GM23338 (cell line): Measurements from ENCODE around the gene DMD. TPM values are rescaled to one million over a fixed set of nuclear protein-coding genes. Genes with fewer than 3 reads are reported as not detected.

Experiments used
- ATAC-seq: fragments of 200-7000 bp; cut with Tn5 transposase; 3 replicates; pipeline ENCODE4 v1.9.1; 2020
- DNase-seq: peaks from one replicate; pipeline ENCODE4 v3.0.0-alpha.2; 2015; ENCODE audit warnings: low spot score
- H2AFZ ChIP-seq: fragments of 200-600 bp; sonication (generic); 2 replicates; pipeline ENCODE4 v1.8.0; 2016; ENCODE audit warnings: antibody characterized with exemption, mild to moderate bottlenecking, moderate library complexity
- H3F3A ChIP-seq: fragments of 200-600 bp; sonication (generic); replicated peaks from 2 replicates; pipeline ENCODE4 v1.8.0; 2017; ENCODE audit warnings: antibody characterized with exemption, mixed run types, low read depth
- H3K27ac ChIP-seq: fragments of 200-600 bp; sonication (generic); 2 replicates; pipeline ENCODE4 v1.6.1; 2016; ENCODE audit warnings: low read depth
- H3K27me3 ChIP-seq: fragments of 200-600 bp; sonication (generic); 2 replicates; pipeline ENCODE4 v1.8.0; 2016; ENCODE audit warnings: mild to moderate bottlenecking, mixed run types, moderate library complexity; ENCODE audit not compliant: insufficient read depth
- H3K36me3 ChIP-seq: fragments of 200-600 bp; sonication (generic); 2 replicates; pipeline ENCODE4 v1.8.0; 2016; ENCODE audit warnings: mild to moderate bottlenecking; ENCODE audit not compliant: insufficient read depth
- H3K4me1 ChIP-seq: fragments of 200-600 bp; sonication (generic); 2 replicates; pipeline ENCODE4 v1.8.0; 2016; ENCODE audit warnings: mild to moderate bottlenecking, moderate library complexity; ENCODE audit not compliant: insufficient read depth
- H3K4me2 ChIP-seq: fragments of 200-600 bp; sonication (generic); 2 replicates; pipeline ENCODE4 v1.7.1; 2017; ENCODE audit warnings: mixed run types
- H3K4me3 ChIP-seq: fragments of 200-600 bp; sonication (generic); 2 replicates; pipeline ENCODE4 v1.6.1; 2016; ENCODE audit warnings: mixed run types
- H3K79me2 ChIP-seq: fragments of 200-600 bp; sonication (generic); replicated peaks from 2 replicates; pipeline ENCODE4 v1.8.0; 2017; ENCODE audit warnings: mild to moderate bottlenecking; ENCODE audit not compliant: insufficient read depth
- H3K9me2 ChIP-seq: fragments of 200-600 bp; sonication (generic); 2 replicates; pipeline ENCODE4 v1.8.0; 2017; ENCODE audit not compliant: insufficient read depth
- H4K20me1 ChIP-seq: fragments of 200-600 bp; sonication (generic); replicated peaks from 2 replicates; pipeline ENCODE4 v1.8.0; 2017; ENCODE audit warnings: mild to moderate bottlenecking; ENCODE audit not compliant: insufficient read depth
- H3K27ac Mint-ChIP-seq: 2 replicates; pipeline ENCODE4 v1.8.0; 2020; ENCODE audit warnings: inconsistent platforms, mild to moderate bottlenecking, moderate library complexity, mixed read lengths
- H3K27me3 Mint-ChIP-seq: 3 replicates; pipeline ENCODE4 v1.8.0; 2022; ENCODE audit warnings: low read depth, mild to moderate bottlenecking, moderate library complexity, mixed read lengths, inconsistent platforms; ENCODE audit not compliant: insufficient read depth, poor library complexity
- H3K36me3 Mint-ChIP-seq: 3 replicates; pipeline ENCODE4 v1.8.0; 2021; ENCODE audit warnings: low read depth, mild to moderate bottlenecking, inconsistent platforms, moderate library complexity, mixed read lengths
- H3K4me1 Mint-ChIP-seq: 3 replicates; pipeline ENCODE4 v1.8.0; 2020; ENCODE audit warnings: mild to moderate bottlenecking, inconsistent platforms, mixed read lengths
- H3K4me3 Mint-ChIP-seq: 3 replicates; pipeline ENCODE4 v1.8.0; 2021; ENCODE audit warnings: moderate library complexity, mild to moderate bottlenecking, inconsistent platforms, mixed read lengths
- H3K9me3 Mint-ChIP-seq: 3 replicates; pipeline ENCODE4 v1.8.0; 2020; ENCODE audit warnings: moderate library complexity, mild to moderate bottlenecking, inconsistent platforms, mixed read lengths
- CREB1 ChIP-seq: fragments of 250-450 bp; sonication (Bioruptor Pico); IDR thresholded peaks from 2 replicates; pipeline ENCODE4 v1.5.0; 2020; ENCODE audit warnings: low read depth, mild to moderate bottlenecking, moderate library complexity
- CTCF ChIP-seq, 2 experiments: fragments of 200-600 bp in 1 of 2; sonication (generic) in 1 of 2; conservative IDR thresholded peaks; 2 replicates each; pipeline versions ENCODE4 v1.5.1 to v1.6.1; 2016 to 2017; ENCODE audit warnings: antibody characterized with exemption in 2 of 2, low read depth in 2 of 2, mild to moderate bottlenecking in 2 of 2, moderate library complexity in 1 of 2
- ETS1 ChIP-seq: IDR thresholded peaks from 2 replicates; pipeline ENCODE4 v1.6.1; 2016; ENCODE audit warnings: antibody characterized with exemption
- EZH2 ChIP-seq: fragments of 200-600 bp; sonication (generic); IDR thresholded peaks from one replicate; pipeline ENCODE4 v1.8.0; 2017; ENCODE audit warnings: antibody characterized with exemption, mild to moderate bottlenecking, low read depth; ENCODE audit not compliant: unreplicated experiment
- EZH2phosphoT487 ChIP-seq: fragments of 200-600 bp; sonication (generic); IDR thresholded peaks from one replicate; pipeline ENCODE4 v1.8.1; 2018; ENCODE audit warnings: antibody characterized with exemption; ENCODE audit not compliant: unreplicated experiment
- JUNB ChIP-seq: IDR thresholded peaks from one replicate; pipeline ENCODE4 v1.6.1; 2016; ENCODE audit warnings: antibody characterized with exemption; ENCODE audit not compliant: unreplicated experiment
- NANOG ChIP-seq: IDR thresholded peaks from 2 replicates; pipeline ENCODE4 v1.6.1; 2016; ENCODE audit warnings: antibody characterized with exemption, borderline replicate concordance
- POLR2AphosphoS5 ChIP-seq: IDR thresholded peaks from 2 replicates; pipeline ENCODE4 v1.6.1; 2016; ENCODE audit warnings: antibody characterized with exemption, low read depth
- REST ChIP-seq: IDR thresholded peaks from one replicate; pipeline ENCODE4 v1.6.1; 2018; ENCODE audit warnings: antibody characterized with exemption; ENCODE audit not compliant: unreplicated experiment
- STAT1 ChIP-seq: IDR thresholded peaks from one replicate; pipeline ENCODE4 v1.6.1; 2016; ENCODE audit warnings: antibody characterized with exemption; ENCODE audit not compliant: unreplicated experiment
- ZNF114 ChIP-seq: fragments of 250-450 bp; sonication (Bioruptor Pico); IDR thresholded peaks from 2 replicates; pipeline ENCODE4 v1.5.0; 2020; ENCODE audit warnings: mild to moderate bottlenecking, moderate library complexity
- ZNF331 ChIP-seq: fragments of 250-450 bp; sonication (Bioruptor Pico); IDR thresholded peaks from 2 replicates; pipeline ENCODE4 v1.5.0; 2020; ENCODE audit warnings: low read depth, mild to moderate bottlenecking, moderate library complexity
- ZNF462 ChIP-seq: fragments of 250-450 bp; sonication (Bioruptor Pico); IDR thresholded peaks from 2 replicates; pipeline ENCODE4 v1.5.0; 2020; ENCODE audit warnings: mild to moderate bottlenecking, moderate library complexity
- polyA plus RNA-seq: library from polyadenylated mRNA; unstranded; fragments of >200 nt; fragmentation: Nextera tagmentation; extraction: Ambion mirVana; gene quantifications from 2 replicates; pipeline ENCODE4 v1.2.1, GENCODE V29; 2016
- total RNA-seq: library from RNA; depleted of rRNA; stranded (reverse); fragments of >200 nt; shearing (Covaris generic); gene quantifications from 2 replicates; pipeline ENCODE4 v1.2.3, GENCODE V29; 2014

The DMD gene
- total and polyA plus RNA-seq, 2 experiments from 2014 or later, result 4.5 to 7.6 TPM

GRCh38 chrX:31600823-31601222, 1610.5 kb downstream of the DMD start:
- no peak overlapping the region for H3K4me3 Mint-ChIP-seq
- H3K36me3 ChIP-seq, result no peaks in the 10 kb centered on the region
- H2AFZ ChIP-seq, result no peak overlapping the region
- H4K20me1 ChIP-seq, result no peaks in the 10 kb centered on the region
- H3K4me2 ChIP-seq, result no peak overlapping the region
- H3F3A ChIP-seq, result no peaks in the 10 kb centered on the region
- no peak overlapping the region for H3K27ac ChIP-seq
- no peaks in the 10 kb centered on the region for H3K27me3 Mint-ChIP-seq
- no peaks in the 10 kb centered on the region for H3K9me3 Mint-ChIP-seq
- TF ChIP-seq REST (no peak), ETS1 (no peak), JUNB (no peak), EZH2phosphoT487 (no peak), NANOG (no peak), EZH2 (no peak), CREB1 (CRISPR knock-in tag) (no peak), STAT1 (no peak), CTCF (conservative IDR thresholded peaks at IDR 0.05; ENCODE audit: low read depth in 2 of 2) (no peak), ZNF462 (no peak), POLR2AphosphoS5 (no peak), ZNF331 (CRISPR knock-in tag) (no peak), ZNF114 (CRISPR knock-in tag) (no peak)
- no peak overlapping the region for H3K4me3 ChIP-seq
- H3K9me2 ChIP-seq, result no peaks in the 10 kb centered on the region
- DNase-seq (no peak), ATAC-seq (no peak)
- H3K27ac Mint-ChIP-seq, result no peak overlapping the region
- no peaks in the 10 kb centered on the region for H3K27me3 ChIP-seq
- no peaks in the 10 kb centered on the region for H3K4me1 ChIP-seq
- no peaks in the 10 kb centered on the region for H3K36me3 Mint-ChIP-seq
- H3K4me1 Mint-ChIP-seq, result no peaks in the 10 kb centered on the region
- no peaks in the 10 kb centered on the region for H3K79me2 ChIP-seq
